EH (cell line): ENCODE measurements around the gene HORMAD2.

Experiments used
- DNase-seq: peaks from one replicate; pipeline ENCODE4 v3.0.0-alpha.2; 2015; ENCODE audit warnings: low read depth

HORMAD2 gene

GRCh38 chr22:30079952-30080533 lies at the start of gene HORMAD2:
TSS of gene HORMAD2 (plus strand) at chr22:30080464. CDS start at chr22:30093953, 13,489 bp downstream.
- DNase-seq, result no peak

- no peak for DNase-seq
These were observed 48.9 kb upstream of the HORMAD2 start for GRCh38 chr22:30031328-30031727.

GRCh38 chr22:30031764-30032455 lies 48.4 kb upstream of the HORMAD2 start:
- DNase-seq, result no peak

GRCh38 chr22:30033137-30033536 lies 47.1 kb upstream of the HORMAD2 start:
- no peak for DNase-seq

GRCh38 chr22:30033901-30034300 lies 46.4 kb upstream of the HORMAD2 start:
- DNase-seq, result no peak

GRCh38 chr22:30036656-30037055 lies 43.6 kb upstream of the HORMAD2 start:
- DNase-seq, result peak; percentile 66

GRCh38 chr22:30038219-30038618 lies 42.0 kb upstream of the HORMAD2 start:
- DNase-seq, result peak; percentile 11

GRCh38 chr22:30040499-30041260 lies 39.6 kb upstream of the HORMAD2 start:
- DNase-seq, result peak; percentile 9

GRCh38 chr22:30041475-30041874 lies 38.8 kb upstream of the HORMAD2 start:
- no peak for DNase-seq

- DNase-seq, result no peak
These were observed 38.4 kb upstream of the HORMAD2 start for GRCh38 chr22:30041881-30042280.

- DNase-seq, result no peak
These were observed 37.1 kb upstream of the HORMAD2 start for GRCh38 chr22:30043161-30043560.

GRCh38 chr22:30044369-30044768 lies 35.9 kb upstream of the HORMAD2 start:
- peak; percentile 89 for DNase-seq

GRCh38 chr22:30044881-30045493 lies 35.3 kb upstream of the HORMAD2 start:
- no peak for DNase-seq

GRCh38 chr22:30045494-30045887 lies 34.8 kb upstream of the HORMAD2 start:
- DNase-seq, result no peak

- DNase-seq, result no peak
These were observed 34.2 kb upstream of the HORMAD2 start for GRCh38 chr22:30045901-30046715.

- DNase-seq, result no peak
These were observed 33.4 kb upstream of the HORMAD2 start for GRCh38 chr22:30046716-30047363.

- DNase-seq, result peak; percentile 22
These were observed 32.9 kb upstream of the HORMAD2 start for GRCh38 chr22:30047364-30047738.

- no peak for DNase-seq
These were observed 31.6 kb upstream of the HORMAD2 start for GRCh38 chr22:30048681-30049080.

GRCh38 chr22:30054067-30054763 lies 26.0 kb upstream of the HORMAD2 start:
- DNase-seq, result no peak

GRCh38 chr22:30054764-30055069 lies 25.5 kb upstream of the HORMAD2 start:
- no peak for DNase-seq

- peak; percentile 23 for DNase-seq
These were observed 24.2 kb upstream of the HORMAD2 start for GRCh38 chr22:30056015-30056414.
